ENCODE measurements around the gene HOXB2.

GRCh38 chr17:48541036-48541576, 3.8 kb downstream of the HOXB2 start:
- TF ChIP-seq CTCF (IDR thresholded peaks at IDR 0.05), result no peak
- TF ChIP-seq POLR2A (IDR thresholded peaks at IDR 0.05), result no peak

All from esophagus squamous epithelium (tissue), 4 donors.